Choroid plexus epithelial cell (primary cell): Measurements from ENCODE around the gene CDC123.
"Not testable (repeated sequence)": the region's sequence is repeated elsewhere in the genome, so short reads cannot be mapped to it uniquely, and the experiment has no call there.

Experiments
- DNase-seq: peaks from one replicate; pipeline ENCODE4 v3.0.0-alpha.2; 2010; ENCODE audit warnings: low read depth
- H3K4me3 ChIP-seq: 2 replicates; pipeline ENCODE4 v1.5.1; 2011; ENCODE audit warnings: low read depth, mild to moderate bottlenecking, control low read depth, low read length, moderate library complexity
- CTCF ChIP-seq: conservative IDR thresholded peaks from 2 replicates; pipeline ENCODE4 v1.5.1; 2011; ENCODE audit warnings: low read depth, mild to moderate bottlenecking, control low read depth, inconsistent platforms, low read length, moderate library complexity

CDC123 gene

GRCh38 chr10:12162927-12163326, 33.1 kb upstream of the CDC123 start:
- no peak overlapping the region for H3K4me3 ChIP-seq
- TF ChIP-seq CTCF = peak; percentile 5
- DNase-seq = no peak

- H3K4me3 ChIP-seq = no peak overlapping the region
- TF ChIP-seq CTCF = no peak
- DNase-seq = no peak
Observed at GRCh38 chr10:12164085-12164484, 31.9 kb upstream of the CDC123 start.

GRCh38 chr10:12165036-12165435, 31.0 kb upstream of the CDC123 start:
- no peak for DNase-seq
- no peak overlapping the region for H3K4me3 ChIP-seq
- no peak for TF ChIP-seq CTCF

DNA sequence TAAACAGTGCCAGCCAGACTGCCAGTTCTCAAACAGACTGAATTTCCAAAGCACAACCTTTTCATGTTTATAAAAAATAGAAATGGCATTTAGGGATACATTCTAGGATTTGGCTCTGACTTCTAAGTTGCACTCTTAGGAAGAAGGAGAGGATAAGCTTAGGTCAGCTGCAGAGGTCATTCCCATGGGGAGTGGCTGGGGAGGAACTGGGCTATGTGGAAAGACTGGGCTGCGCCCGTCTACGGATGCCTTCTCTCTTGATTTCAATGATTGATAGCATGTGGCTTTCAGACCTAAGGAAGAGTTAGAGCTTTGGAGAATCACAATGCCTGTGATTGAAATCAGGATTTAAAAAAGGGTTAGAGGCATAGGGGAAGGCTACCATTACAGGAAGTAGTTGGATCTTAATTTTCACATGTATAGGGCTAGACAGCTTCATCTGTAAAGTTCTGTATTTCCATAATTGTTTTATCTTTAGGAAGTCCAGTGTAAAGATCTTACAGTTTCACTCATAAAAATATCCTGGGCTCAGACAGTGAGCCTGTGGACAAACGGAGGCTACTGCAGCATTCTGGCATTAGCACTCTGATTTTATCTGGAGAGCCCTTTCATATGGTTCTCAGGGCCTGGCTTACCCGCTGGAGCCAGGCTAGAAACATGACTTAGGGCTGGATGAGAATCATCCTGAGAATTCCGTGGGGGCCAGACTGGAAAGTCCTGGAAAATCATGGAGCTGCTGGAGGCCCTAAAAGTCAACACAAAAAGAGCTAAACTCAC, 29.8 kb upstream of the CDC123 start:
- no peak for TF ChIP-seq CTCF
- DNase-seq = no peak
- no peak overlapping the region for H3K4me3 ChIP-seq

GRCh38 chr10:12171512-12171911, 24.5 kb upstream of the CDC123 start:
- not testable (repeated sequence) for H3K4me3 ChIP-seq, DNase-seq

- no peak for TF ChIP-seq CTCF
- peak; percentile 32 for DNase-seq
- no peak overlapping the region for H3K4me3 ChIP-seq
Observed at GRCh38 chr10:12177642-12178041, 18.3 kb upstream of the CDC123 start.

DNA sequence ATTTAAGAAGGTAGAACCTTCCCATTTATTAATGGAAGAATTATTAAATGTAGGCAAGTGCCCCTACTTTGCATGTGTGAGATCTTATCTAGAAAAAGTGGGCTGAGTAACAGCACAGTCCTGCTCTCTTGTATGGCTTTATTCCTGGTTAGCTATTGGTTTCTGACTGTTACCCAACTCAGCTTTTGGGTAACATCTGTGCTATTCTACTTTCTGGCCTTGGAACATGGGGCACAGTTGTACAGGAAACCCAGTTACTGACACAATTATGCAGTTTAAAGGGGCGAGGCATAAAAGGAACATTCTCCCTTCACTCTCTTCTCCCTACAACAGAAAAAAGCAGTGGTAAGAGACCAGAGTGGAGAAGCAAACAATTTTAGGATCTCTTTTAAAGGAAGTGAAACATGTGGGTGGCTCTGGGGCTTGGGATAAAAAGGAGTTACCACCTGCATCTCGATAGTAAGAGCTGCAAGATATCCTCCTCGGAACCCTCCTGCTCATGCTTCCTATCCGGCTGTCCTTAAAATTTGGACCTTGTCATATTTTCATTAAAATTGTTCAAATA, 16.3 kb upstream of the CDC123 start:
- H3K4me3 ChIP-seq = no peak overlapping the region
- no peak for DNase-seq
- no peak for TF ChIP-seq CTCF
